Astrocyte (in vitro differentiated cells and primary cell): ENCODE measurements around the gene RABGAP1L.

Source experiments
- CTCF ChIP-seq: IDR thresholded peaks from 2 replicates; pipeline ENCODE4 v1.5.1; 2011; ENCODE audit warnings: low read depth, mild to moderate bottlenecking, inconsistent platforms, low read length, moderate library complexity; ENCODE audit not compliant: insufficient read depth
- EZH2 ChIP-seq: IDR thresholded peaks from 2 replicates; pipeline ENCODE4 v1.6.1; 2012; ENCODE audit warnings: mild to moderate bottlenecking, low read length, inconsistent platforms; ENCODE audit not compliant: insufficient read depth

- TF ChIP-seq CTCF (no peak), EZH2 (no peak)
Observed at GRCh38 chr1:174791863-174792262, 632.5 kb downstream of the RABGAP1L start.
